GM12878 (cell line): ENCODE data around the gene ACVR2A. TPM values are rescaled to one million over a fixed set of nuclear protein-coding genes. Genes with fewer than 3 reads are reported as not detected.

Experiments used
- ATAC-seq: fragments of 200-7000 bp; cut with Tn5 transposase; 3 replicates; pipeline ENCODE4 v1.9.1; 2020; ENCODE audit warnings: mild to moderate bottlenecking, moderate library complexity
- BruUV-seq: library from RNA; stranded (reverse); fragments of 400-500 nt; replicated peaks from 2 replicates; lab custom pipeline; 2021; lab: Mats Ljungman, UMichigan
- CTCF ChIA-PET: fragments of 300-600 bp; sonication (Branson Sonifier 250); formaldehyde crosslinking; extraction: SDS; loops from one replicate; lab custom pipeline; 2021; ENCODE audit warnings: inconsistent platforms; lab: Yijun Ruan, JAX
- POLR2A ChIA-PET: fragments of 350-600 bp; formaldehyde crosslinking; extraction: SDS; loops from one replicate; lab custom pipeline; 2021; ENCODE audit warnings: inconsistent platforms; lab: Charles Lee
- RAD21 ChIA-PET: fragments of 300-600 bp; sonication (Branson Sonifier 250); formaldehyde crosslinking; loops from one replicate; lab custom pipeline; 2023; ENCODE audit warnings: antibody characterized with exemption; ENCODE audit not compliant: unreplicated experiment; lab: Charles Lee
- SMC1A ChIA-PET: fragments of 300-600 bp; sonication (Branson Sonifier 250); formaldehyde crosslinking; loops from one replicate; lab custom pipeline; 2023; ENCODE audit not compliant: unreplicated experiment, uncharacterized antibody; lab: Charles Lee
- DNase-seq: peaks from one replicate; pipeline ENCODE4 v3.0.0-alpha.2; 2011; ENCODE audit warnings: low read depth, low spot score
- FAIRE-seq: peaks from 3 replicates; lab custom pipeline; 2011; peaks lifted over from hg19 to GRCh38; lab: Jason Lieb, UNC
- H2AFZ ChIP-seq: 2 replicates; pipeline ENCODE4 v1.6.0; 2011; ENCODE audit warnings: low read depth, low read length, control low read depth; ENCODE audit not compliant: control insufficient read depth
- H3K27ac ChIP-seq: 2 replicates; pipeline ENCODE4 v1.5.1; 2011; ENCODE audit warnings: control low read depth; ENCODE audit not compliant: control insufficient read depth, insufficient read depth
- H3K27me3 ChIP-seq, 2 experiments: replicated peaks in 1 of 2; 2 replicates each; pipeline versions ENCODE4 v1.6.0 to v1.6.1; 2011; ENCODE audit warnings: low read length in 1 of 2; ENCODE audit not compliant: control insufficient read depth in 2 of 2, insufficient read depth in 2 of 2
- H3K36me3 ChIP-seq, 2 experiments: 2 replicates each; pipeline ENCODE4 v1.5.1; 2011; ENCODE audit warnings: low read length in 1 of 2; ENCODE audit not compliant: control insufficient read depth in 2 of 2, insufficient read depth in 2 of 2
- H3K4me1 ChIP-seq: 2 replicates; pipeline ENCODE4 v1.6.1; 2011; ENCODE audit warnings: mild to moderate bottlenecking, low read length, moderate library complexity, mixed read lengths; ENCODE audit not compliant: control insufficient read depth, insufficient read depth
- H3K4me2 ChIP-seq: 2 replicates; pipeline ENCODE4 v1.6.0; 2011; ENCODE audit warnings: control low read depth; ENCODE audit not compliant: control insufficient read depth, insufficient read depth
- H3K4me3 ChIP-seq: fragments of 200-600 bp; sonication (generic); 2 replicates; pipeline ENCODE4 v1.5.1; 2016
- H3K79me2 ChIP-seq: 2 replicates; pipeline ENCODE4 v1.6.0; 2011; ENCODE audit warnings: low read length; ENCODE audit not compliant: control insufficient read depth, insufficient read depth
- H3K9ac ChIP-seq: 2 replicates; pipeline ENCODE4 v1.8.0; 2011; ENCODE audit warnings: low read length, control low read depth, mixed read lengths; ENCODE audit not compliant: control insufficient read depth, insufficient read depth
- H3K9me3 ChIP-seq: replicated peaks from 3 replicates; pipeline ENCODE4 v1.5.1; 2011; ENCODE audit warnings: mild to moderate bottlenecking, low read length; ENCODE audit not compliant: control insufficient read depth, insufficient read depth
- H4K20me1 ChIP-seq: 2 replicates; pipeline ENCODE4 v1.6.0; 2011; ENCODE audit not compliant: control insufficient read depth, insufficient read depth
- CBX3 ChIP-seq: fragments of 200-600 bp; sonication (generic); IDR thresholded peaks from 2 replicates; pipeline ENCODE4 v1.6.1; 2016; ENCODE audit warnings: low read depth, borderline replicate concordance
- CHD1 ChIP-seq: IDR thresholded peaks from 2 replicates; pipeline ENCODE4 v1.6.1; 2012; ENCODE audit warnings: low read depth, low read length, improper control_type of control experiment
- CTCF ChIP-seq, 3 experiments: IDR thresholded peaks in 2 of 3; conservative IDR thresholded peaks in 1 of 3; 2 replicates each; pipeline ENCODE4 v1.5.1; 2011; ENCODE audit warnings: low read depth in 3 of 3, low read length in 3 of 3, mild to moderate bottlenecking in 3 of 3, control low read depth in 2 of 3, moderate library complexity in 2 of 3, inconsistent platforms in 1 of 3, mixed read lengths in 1 of 3; ENCODE audit not compliant: control insufficient read depth in 2 of 3, insufficient read depth in 1 of 3; ENCODE audit errors: extremely low read depth in 1 of 3
- FOS ChIP-seq: IDR thresholded peaks from 3 replicates; pipeline ENCODE4 v1.6.1; 2011; ENCODE audit warnings: borderline replicate concordance; ENCODE audit not compliant: insufficient read length; ENCODE audit errors: extremely low read depth
- HCFC1 ChIP-seq: fragments of 150-350 bp; IDR thresholded peaks from 2 replicates; pipeline ENCODE4 v1.6.1; 2014; ENCODE audit warnings: low read length
- IKZF1 ChIP-seq: fragments of 450-650 bp; conservative IDR thresholded peaks from 2 replicates; pipeline ENCODE4 v1.6.1; 2017; ENCODE audit warnings: antibody characterized with exemption, mild to moderate bottlenecking
- LARP7 ChIP-seq: fragments of 450-650 bp; IDR thresholded peaks from 2 replicates; pipeline ENCODE4 v1.6.1; 2017; ENCODE audit warnings: mild to moderate bottlenecking
- NR2C2 ChIP-seq: IDR thresholded peaks from 2 replicates; pipeline ENCODE4 v1.6.1; 2011; ENCODE audit warnings: borderline replicate concordance, low read depth; ENCODE audit not compliant: control insufficient read depth, insufficient read length
- PAX5 ChIP-seq: IDR thresholded peaks from 2 replicates; pipeline ENCODE4 v1.6.1; 2011; ENCODE audit warnings: low read depth, low read length, borderline replicate concordance
- POLR2A ChIP-seq: IDR thresholded peaks from 2 replicates; pipeline ENCODE4 v1.6.1; 2011; ENCODE audit warnings: low read depth, mild to moderate bottlenecking, low read length
- RB1 ChIP-seq: fragments of 450-650 bp; formaldehyde crosslinking; IDR thresholded peaks from 2 replicates; pipeline ENCODE4 v1.6.1; 2017; ENCODE audit warnings: mild to moderate bottlenecking, borderline replicate concordance
- TBL1XR1 ChIP-seq: IDR thresholded peaks from 2 replicates; pipeline ENCODE4 v1.6.1; 2012; ENCODE audit warnings: low read depth, low read length, improper control_type of control experiment
- TCF7 ChIP-seq: IDR thresholded peaks from 2 replicates; pipeline ENCODE4 v1.6.1; 2014; ENCODE audit warnings: antibody characterized with exemption, borderline replicate concordance
- ZBED1 ChIP-seq: IDR thresholded peaks from 2 replicates; pipeline ENCODE4 v1.6.1; 2016; ENCODE audit warnings: borderline replicate concordance
- ZBTB4 ChIP-seq: fragments of 450-650 bp; formaldehyde crosslinking; IDR thresholded peaks from 2 replicates; pipeline ENCODE4 v1.4.0; 2022; ENCODE audit warnings: mild to moderate bottlenecking, moderate library complexity
- WGBS: methylation state at CpG from one replicate; pipeline ENCODE4 v1.1.6; 2016; ENCODE audit warnings: low lambda C conversion rate; ENCODE audit not compliant: insufficient replicate concordance, insufficient coverage; ENCODE audit errors: missing lambda C conversion rate; 5-methylcytosine and 5-hydroxymethylcytosine counted together
- in situ Hi-C: fragments of 300-500 bp; cut with MboI; formaldehyde crosslinking; loops from 9 replicates; pipeline ENCODE4 v1.14.3; 2018; ENCODE audit warnings: mixed read lengths
- intact Hi-C: fragments of 100-400 bp; cut with micrococcal nuclease; formaldehyde crosslinking; loops from one replicate; pipeline ENCODE4 v1.14.2; 2022; ENCODE audit not compliant: unreplicated experiment
- polyA plus RNA-seq, 11 experiments: library from polyadenylated mRNA; depleted of rRNA in 4 of 11; unstranded in 6 of 11; stranded (reverse) in 5 of 11; fragments of >200 nt; fragmentation: Nextera tagmentation in 4 of 11; fragmentation: Illumina TruSeq in 1 of 11; extraction: Ambion mirVana in 4 of 11; extraction: Trizol in 1 of 11; gene quantifications; 1 replicate in 1 of 11; 2 replicates in 10 of 11; pipeline versions ENCODE4 v1.2.1 to v1.2.3, GENCODE V29; 2011 to 2016; ENCODE audit warnings: inconsistent platforms in 2 of 11, missing spikeins in 2 of 11, low read depth in 1 of 11
- total RNA-seq, 4 experiments: library from RNA; depleted of rRNA in 3 of 4; stranded (reverse); fragments of >200 nt in 3 of 4; fragmentation: Illumina TruSeq in 1 of 4; extraction: Trizol in 1 of 4; gene quantifications; 2 replicates each; pipeline versions ENCODE4 v1.2.1 to v1.2.3, GENCODE V29; 2013 to 2021

Gene ACVR2A
- total and polyA plus RNA-seq, 10 of the 15 experiments (the other 5 are each of a cell fraction or from before 2014, with no cell fraction given) = 0.42 to 3.0 (median 1.7) TPM

GRCh38 chr2:147924647-147925046 lies 79.8 kb downstream of the ACVR2A start:
- Histone ChIP-seq H4K20me1 (no peaks in the 10 kb centered on the region), H3K4me3 (no peak overlapping the region), H3K9ac (no peak overlapping the region), H3K4me2 (no peak overlapping the region), H3K36me3 (no peaks in the 10 kb centered on the region)
- ChIA-PET SMC1A (interaction anchor here (1.1 kb wide), 1 partner anchor 585 kb away, joined by 4 read pairs; no protein-coding TSS in a partner anchor), CTCF (interaction anchor here (1.0 to 1.2 kb wide), 2 partner anchors 9 to 29 kb away, joined by 3 to 4 read pairs; no protein-coding TSS in a partner anchor)
- BruUV-seq = no TSS peak
- no peak for ATAC-seq
- intact Hi-C loops (no loop called here), in situ Hi-C loops (no loop called here)
- TF ChIP-seq HCFC1 (no peak), ZBED1 (no peak), POLR2A (no peak)
- TF ChIP-seq, all 136 proteins: peak for 0
- H3K9me3 ChIP-seq = no peaks in the 10 kb centered on the region
- no peak overlapping the region for H2AFZ ChIP-seq
- H3K4me1 ChIP-seq = no peaks in the 10 kb centered on the region
- no peak overlapping the region for H3K27ac ChIP-seq
- 96% methylated on average over 3 of the region's 3 CpGs for WGBS
- H3K79me2 ChIP-seq = no peaks in the 10 kb centered on the region
- DNase-seq = no peak
- POLR2A ChIA-PET = no interaction called here
- no peak for FAIRE-seq
- no peaks in the 10 kb centered on the region for H3K27me3 ChIP-seq
- RAD21 ChIA-PET = no interaction called here

GRCh38 chr2:147925886-147926285 lies 81.1 kb downstream of the ACVR2A start:
- Histone ChIP-seq H3K9ac (no peak overlapping the region), H4K20me1 (no peaks in the 10 kb centered on the region), H3K4me3 (no peak overlapping the region), H3K4me1 (no peaks in the 10 kb centered on the region), H3K27ac (no peak overlapping the region), H3K27me3 (no peaks in the 10 kb centered on the region), H2AFZ (no peak overlapping the region), H3K79me2 (no peaks in the 10 kb centered on the region), H3K4me2 (no peak overlapping the region), H3K36me3 (no peaks in the 10 kb centered on the region), H3K9me3 (no peaks in the 10 kb centered on the region)
- ATAC-seq (no peak), DNase-seq (no peak), FAIRE-seq (no peak)
- ChIA-PET RAD21 (no interaction called here), POLR2A (no interaction called here), SMC1A (interaction anchor here (1.1 kb wide), 1 partner anchor 583 kb away, joined by 4 read pairs; no protein-coding TSS in a partner anchor), CTCF (interaction anchor here (0.9 to 1.2 kb wide), 3 partner anchors 8 to 15 kb away, joined by 3 to 4 read pairs (median 3); no protein-coding TSS in a partner anchor)
- intact Hi-C loops (no loop called here), in situ Hi-C loops (no loop called here)
- BruUV-seq = no TSS peak
- TF ChIP-seq IKZF1 (no peak), RB1 (no peak), CBX3 (no peak), LARP7 (no peak), NR2C2 (no peak), FOS (no peak), TBL1XR1 (no peak), CHD1 (no peak), CTCF (IDR thresholded peaks at IDR 0.05 in 2 of 3, conservative IDR thresholded peaks at IDR 0.05 in 1 of 3; ENCODE audit: control insufficient read depth in 2 of 3, extremely low read depth in 1 of 3, insufficient read depth in 1 of 3, low read depth in 3 of 3, low read length in 3 of 3) (no peak), TCF7 (no peak), ZBTB4 (CRISPR knock-in tag) (no peak), PAX5 (no peak)
